DND-41 (cell line): ENCODE results near the gene VWCE.
"Not testable (repeated sequence)": the region's sequence is repeated elsewhere in the genome, so short reads cannot be mapped to it uniquely, and the experiment has no call there.

Experiments
- EZH2 ChIP-seq: IDR thresholded peaks from 3 replicates; pipeline ENCODE4 v1.6.1; 2012; ENCODE audit warnings: borderline replicate concordance, low read depth, mild to moderate bottlenecking, moderate library complexity, low read length, inconsistent platforms; ENCODE audit not compliant: severe bottlenecking
- TF ChIP-seq, protein P1 (sequence below): IDR thresholded peaks from 2 replicates; pipeline ENCODE4 v1.5.1; 2012; ENCODE audit warnings: borderline replicate concordance, low read length, moderate library complexity, mild to moderate bottlenecking; ENCODE audit not compliant: poor library complexity, severe bottlenecking; ENCODE audit errors: extremely low read depth

DNA sequence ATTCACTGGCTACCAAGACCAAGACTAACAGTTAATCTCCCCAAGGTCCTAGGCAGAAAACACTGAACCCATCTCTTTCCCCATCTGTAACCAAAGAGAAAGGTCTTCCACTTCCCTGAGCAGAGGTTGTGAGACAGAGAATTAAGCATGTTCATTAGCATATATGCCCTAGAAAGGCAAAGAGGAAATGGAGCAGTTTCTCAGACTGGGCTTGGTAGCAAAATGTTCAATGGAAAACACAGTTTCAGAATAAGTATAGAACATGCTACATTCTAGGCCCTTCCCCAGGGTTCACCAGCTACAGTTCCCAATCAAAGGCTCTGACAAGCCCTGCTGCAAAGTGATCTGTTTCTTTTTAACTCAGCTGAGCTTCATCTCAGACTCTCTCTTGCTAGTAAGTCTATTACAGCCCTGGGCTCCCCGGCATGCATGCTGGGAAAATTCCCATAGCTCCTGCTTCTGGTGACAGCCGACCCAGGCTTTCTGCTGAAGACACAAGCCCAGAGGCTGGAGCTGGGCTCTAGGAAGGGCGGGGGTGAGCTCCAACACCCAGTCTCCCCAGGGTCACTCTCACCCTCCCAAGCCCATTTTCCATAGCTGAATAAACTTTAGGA is 81.3 kb downstream of the VWCE start:
- TF ChIP-seq, protein P1, sequence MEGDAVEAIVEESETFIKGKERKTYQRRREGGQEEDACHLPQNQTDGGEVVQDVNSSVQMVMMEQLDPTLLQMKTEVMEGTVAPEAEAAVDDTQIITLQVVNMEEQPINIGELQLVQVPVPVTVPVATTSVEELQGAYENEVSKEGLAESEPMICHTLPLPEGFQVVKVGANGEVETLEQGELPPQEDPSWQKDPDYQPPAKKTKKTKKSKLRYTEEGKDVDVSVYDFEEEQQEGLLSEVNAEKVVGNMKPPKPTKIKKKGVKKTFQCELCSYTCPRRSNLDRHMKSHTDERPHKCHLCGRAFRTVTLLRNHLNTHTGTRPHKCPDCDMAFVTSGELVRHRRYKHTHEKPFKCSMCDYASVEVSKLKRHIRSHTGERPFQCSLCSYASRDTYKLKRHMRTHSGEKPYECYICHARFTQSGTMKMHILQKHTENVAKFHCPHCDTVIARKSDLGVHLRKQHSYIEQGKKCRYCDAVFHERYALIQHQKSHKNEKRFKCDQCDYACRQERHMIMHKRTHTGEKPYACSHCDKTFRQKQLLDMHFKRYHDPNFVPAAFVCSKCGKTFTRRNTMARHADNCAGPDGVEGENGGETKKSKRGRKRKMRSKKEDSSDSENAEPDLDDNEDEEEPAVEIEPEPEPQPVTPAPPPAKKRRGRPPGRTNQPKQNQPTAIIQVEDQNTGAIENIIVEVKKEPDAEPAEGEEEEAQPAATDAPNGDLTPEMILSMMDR, result not testable (repeated sequence)
- not testable (repeated sequence) for TF ChIP-seq EZH2
